ENCODE results near the gene TNFRSF1B.

TNFRSF1B gene

DNA sequence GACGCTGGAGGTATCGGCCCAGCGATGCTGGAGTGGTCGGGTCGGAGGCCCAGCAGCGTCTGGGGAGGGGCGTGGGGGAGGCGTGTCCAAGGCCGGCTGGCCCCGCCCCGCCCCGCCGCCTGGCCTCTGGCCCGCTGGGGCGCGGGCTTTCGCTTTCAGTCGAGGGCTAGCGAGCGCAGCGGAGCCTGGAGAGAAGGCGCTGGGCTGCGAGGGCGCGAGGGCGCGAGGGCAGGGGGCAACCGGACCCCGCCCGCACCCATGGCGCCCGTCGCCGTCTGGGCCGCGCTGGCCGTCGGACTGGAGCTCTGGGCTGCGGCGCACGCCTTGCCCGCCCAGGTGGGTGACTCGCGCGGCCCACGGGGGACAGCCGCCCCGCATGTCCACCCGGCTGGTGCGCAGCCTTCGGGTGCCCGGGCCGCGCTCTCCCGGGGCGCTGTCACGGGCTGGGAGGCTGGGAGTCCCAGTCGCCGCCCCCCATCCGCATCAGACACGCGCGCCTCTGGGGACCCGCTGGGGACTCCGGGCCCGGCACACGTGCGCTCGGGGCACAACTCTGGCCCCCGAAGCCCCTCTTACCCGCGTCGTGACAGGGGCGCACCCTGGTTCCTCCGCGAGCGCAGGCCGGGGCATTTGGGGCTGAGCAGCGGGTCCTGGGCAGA lies at the start of gene TNFRSF1B:
TSS of gene TNFRSF1B (plus strand) at position 158 of the 659 bp plus-strand sequence. CDS start at position 259, 101 bp downstream.
- DNase-seq (ENCODE audit: extremely low spot score, insufficient read length, low read depth) (peak; percentile 75), FAIRE-seq (peak; percentile 92)

DNA sequence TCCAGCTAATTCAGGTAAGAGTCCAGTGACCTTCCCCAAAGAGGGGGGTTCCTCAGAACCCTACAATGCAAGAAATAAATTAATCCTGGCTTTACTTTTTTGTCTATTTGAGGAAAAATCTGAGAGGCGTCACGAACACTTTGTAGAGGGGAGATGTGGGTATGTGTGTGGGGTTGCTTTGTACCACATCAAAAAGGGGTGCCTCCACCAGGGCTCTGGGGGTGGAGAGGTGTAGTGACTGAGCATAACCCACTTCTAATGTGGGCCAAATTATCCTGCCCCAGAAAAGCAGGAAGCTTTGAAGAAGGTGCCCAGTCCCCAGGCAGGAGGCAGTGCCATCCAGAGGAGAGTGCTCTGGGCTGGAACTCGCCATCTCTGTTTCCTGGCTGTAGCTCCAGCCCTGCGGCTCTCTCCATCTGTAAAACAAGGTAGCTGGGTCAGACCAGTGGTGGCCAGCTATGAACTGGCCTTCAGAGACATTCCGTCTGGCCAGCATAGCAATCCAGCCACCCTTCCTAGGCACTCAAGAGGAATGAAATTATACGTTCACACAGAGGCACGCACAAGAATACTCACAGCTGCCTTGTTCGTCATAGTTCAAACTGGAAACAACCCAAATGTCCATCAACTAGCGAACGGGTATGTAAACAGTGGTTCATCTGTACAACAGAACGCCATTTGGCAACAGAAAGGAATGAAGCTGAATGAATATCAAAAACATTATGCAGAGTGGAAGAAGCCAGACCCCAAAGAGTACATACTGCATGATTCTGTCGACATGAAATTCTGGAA lies 45.4 kb upstream of the TNFRSF1B start:
- FAIRE-seq (peak; percentile 33), DNase-seq (ENCODE audit: extremely low spot score, insufficient read length, low read depth) (no peak)

DNA sequence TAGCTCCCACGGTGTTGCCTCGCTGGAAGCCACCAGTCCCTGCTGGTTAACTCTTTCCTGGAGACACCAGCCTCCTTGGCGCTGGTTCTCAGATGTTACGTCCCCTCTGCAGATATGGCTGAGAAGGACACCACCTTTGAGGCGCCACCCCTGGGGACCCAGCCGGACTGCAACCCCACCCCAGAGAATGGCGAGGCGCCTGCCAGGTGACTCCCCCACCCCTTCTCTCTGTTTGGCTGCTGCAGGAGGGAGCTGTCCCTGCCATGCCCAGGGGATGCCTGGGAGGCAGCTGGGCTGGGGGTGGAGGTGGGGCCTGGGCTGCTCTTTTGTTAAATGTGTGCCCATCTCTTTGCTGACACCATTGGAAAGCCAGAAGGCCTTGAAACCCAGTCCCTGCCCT lies 43.6 kb upstream of the TNFRSF1B start:
- FAIRE-seq (no peak), DNase-seq (ENCODE audit: extremely low spot score, insufficient read length, low read depth) (no peak)

DNA sequence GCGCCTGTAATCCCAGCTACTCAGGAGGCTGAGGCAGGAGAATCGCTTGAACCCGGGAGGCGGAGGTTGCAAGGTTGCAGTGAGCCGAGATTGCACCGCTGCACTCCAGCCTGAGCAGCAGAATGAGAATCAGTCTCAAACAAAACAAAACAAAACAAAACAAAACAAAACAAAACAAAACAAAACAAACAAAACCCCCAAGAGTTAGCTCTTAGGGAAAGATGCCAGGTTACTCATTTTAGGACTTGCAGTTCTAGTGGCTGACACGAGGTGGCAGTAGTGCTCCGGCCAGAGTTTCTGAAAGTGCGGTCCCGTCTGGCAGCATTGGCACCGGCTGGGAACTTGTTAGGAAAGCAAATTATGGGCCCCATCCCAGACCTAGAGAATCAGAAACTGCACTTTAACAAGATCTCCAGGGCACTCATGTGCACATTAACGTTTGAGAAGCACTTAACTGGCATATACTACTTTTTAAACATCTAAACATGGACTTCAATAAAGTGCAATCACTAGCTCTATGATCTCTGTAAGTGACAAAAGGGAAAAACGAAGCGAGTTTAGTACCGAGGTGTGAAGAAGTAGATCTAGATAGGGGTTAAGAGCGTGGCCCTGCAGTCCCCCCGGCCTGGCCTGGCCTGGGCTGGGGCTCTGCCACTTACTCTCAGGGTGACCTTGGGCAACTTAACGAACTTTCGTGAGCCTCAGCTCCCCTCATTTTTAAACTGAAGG lies 41.9 kb upstream of the TNFRSF1B start:
- FAIRE-seq (peak; percentile 95), DNase-seq (ENCODE audit: extremely low spot score, insufficient read length, low read depth) (no peak)

DNA sequence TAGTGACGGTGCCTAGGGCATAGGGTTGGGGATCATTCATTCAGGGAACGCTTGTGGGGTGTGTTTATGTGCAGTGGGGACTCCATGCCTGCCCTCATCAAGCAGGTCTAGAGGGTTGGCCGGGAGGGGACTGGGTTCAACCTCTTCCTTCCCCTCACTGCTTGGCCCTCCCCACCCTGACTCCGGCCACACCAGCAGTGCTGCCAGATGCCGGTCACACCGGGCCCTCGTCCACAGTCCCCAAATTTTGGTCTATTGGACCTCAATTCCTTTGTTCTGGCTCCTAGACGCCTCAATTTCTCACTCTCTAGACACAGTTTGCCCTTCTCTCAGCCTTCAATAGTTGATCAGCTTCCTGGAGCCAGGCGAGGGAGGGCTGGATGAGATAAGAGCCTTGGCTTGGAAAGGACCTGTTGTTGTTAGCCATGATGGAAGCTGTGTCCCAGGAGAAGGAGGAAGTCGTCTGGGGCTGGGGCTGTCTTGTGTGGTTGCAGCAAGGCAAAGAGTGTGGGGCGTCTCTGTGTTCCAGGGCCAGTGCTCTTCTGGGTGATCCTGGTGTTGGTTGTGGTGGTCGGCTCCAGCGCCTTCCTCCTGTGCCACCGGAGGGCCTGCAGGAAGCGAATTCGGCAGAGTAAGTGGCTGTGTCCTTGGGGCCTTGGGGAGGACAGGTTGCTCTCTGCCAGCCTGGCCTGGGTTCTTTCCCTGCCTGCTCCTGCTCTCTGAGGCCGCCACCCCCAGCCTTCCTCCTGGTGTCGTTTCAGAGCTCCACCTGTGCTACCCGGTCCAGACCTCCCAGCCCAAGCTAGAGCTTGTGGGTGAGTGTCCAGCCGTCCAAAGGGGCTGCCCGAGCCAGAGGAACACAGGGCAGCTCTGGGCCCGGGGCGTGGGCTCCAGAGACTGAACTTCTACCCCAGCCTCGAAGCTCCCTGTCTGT lies 41.1 kb upstream of the TNFRSF1B start:
- FAIRE-seq (no peak), DNase-seq (ENCODE audit: extremely low spot score, insufficient read length, low read depth) (no peak)

- FAIRE-seq, result no peak
- no peak for DNase-seq (ENCODE audit: extremely low spot score, insufficient read length, low read depth)
Observed at GRCh38 chr1:12126781-12127180, 40.0 kb upstream of the TNFRSF1B start.

- DNase-seq (ENCODE audit: extremely low spot score, insufficient read length, low read depth) (no peak), FAIRE-seq (no peak)
Observed at GRCh38 chr1:12127206-12127810, 39.5 kb upstream of the TNFRSF1B start.

DNA sequence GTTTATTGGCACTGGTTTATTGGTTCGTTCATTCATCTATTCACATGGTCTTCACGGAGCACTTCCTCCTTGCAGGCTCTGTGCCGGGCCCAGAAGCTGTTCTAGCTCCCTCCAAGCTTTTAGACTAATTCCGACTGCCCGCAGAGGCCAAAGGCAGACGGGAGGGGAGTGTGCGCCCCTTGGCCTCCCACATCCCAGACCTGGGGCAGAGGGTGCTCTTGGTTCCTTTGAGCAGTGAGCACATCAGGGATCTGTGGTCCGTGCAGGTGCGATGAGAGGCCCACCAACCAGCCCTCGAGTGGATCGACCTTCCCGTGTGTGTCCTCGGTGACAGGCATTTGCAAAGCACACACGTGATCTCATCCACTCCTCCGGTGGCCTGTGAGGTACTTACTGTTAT lies 38.7 kb upstream of the TNFRSF1B start:
- FAIRE-seq, result no peak
- no peak for DNase-seq (ENCODE audit: extremely low spot score, insufficient read length, low read depth)

- FAIRE-seq (no peak), DNase-seq (ENCODE audit: extremely low spot score, insufficient read length, low read depth) (no peak)
Observed at GRCh38 chr1:12129624-12130023, 37.2 kb upstream of the TNFRSF1B start.

DNA sequence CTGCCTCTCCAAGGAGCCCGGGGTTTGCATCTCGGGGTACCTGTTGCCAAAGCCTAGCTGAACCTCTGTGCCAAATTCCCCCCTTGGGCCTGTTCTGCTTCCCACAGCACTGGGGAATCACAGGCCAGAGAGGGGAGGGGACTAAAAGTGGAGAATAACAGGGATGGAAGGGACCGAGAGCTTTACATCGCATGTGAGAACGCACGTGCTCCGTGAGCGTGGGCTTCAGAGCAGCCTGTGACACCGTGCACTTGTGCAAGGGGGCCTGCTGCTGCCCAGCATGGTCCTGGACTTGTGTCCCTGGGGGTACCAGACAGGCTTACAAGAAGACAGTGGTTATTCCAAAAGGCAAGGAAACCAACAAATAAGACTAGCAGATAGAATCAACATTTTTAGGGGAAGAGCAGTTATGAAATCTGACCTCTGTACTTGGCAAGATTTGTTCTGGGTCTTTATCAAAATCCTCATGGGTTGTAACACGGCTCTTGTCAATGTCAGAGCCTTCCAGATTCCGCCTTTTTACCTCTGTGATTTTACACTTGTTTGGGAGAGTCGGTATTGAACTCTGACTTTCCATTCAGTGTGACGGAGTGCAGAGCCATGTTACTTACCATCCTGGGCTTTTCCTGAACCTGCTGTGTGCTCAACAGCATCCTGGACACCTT lies 36.2 kb upstream of the TNFRSF1B start:
- no peak for FAIRE-seq
- DNase-seq (ENCODE audit: extremely low spot score, insufficient read length, low read depth), result no peak

DNA sequence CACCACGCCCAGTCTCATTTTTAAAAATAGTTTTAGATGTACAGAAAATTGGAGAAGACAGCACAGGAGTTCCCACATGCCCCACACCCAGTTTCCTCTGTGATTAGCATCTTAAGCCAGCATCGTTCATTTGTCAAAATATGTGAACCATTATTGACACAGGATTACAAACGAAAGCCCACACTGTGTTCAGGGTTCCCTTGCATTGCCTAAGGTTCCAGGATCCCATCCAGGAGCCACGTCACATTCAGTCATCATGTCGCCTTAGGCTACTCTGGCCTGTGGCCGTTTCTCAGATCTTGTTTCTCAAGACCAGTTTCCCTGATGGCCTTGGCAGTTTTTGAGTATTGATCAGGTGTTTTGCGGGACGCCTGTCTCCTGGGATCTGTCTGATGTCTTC lies 34.7 kb upstream of the TNFRSF1B start:
- no peak for DNase-seq (ENCODE audit: extremely low spot score, insufficient read length, low read depth)
- no peak for FAIRE-seq

- no peak for FAIRE-seq
- no peak for DNase-seq (ENCODE audit: extremely low spot score, insufficient read length, low read depth)
Observed at GRCh38 chr1:12134716-12135115, 32.1 kb upstream of the TNFRSF1B start.

DNA sequence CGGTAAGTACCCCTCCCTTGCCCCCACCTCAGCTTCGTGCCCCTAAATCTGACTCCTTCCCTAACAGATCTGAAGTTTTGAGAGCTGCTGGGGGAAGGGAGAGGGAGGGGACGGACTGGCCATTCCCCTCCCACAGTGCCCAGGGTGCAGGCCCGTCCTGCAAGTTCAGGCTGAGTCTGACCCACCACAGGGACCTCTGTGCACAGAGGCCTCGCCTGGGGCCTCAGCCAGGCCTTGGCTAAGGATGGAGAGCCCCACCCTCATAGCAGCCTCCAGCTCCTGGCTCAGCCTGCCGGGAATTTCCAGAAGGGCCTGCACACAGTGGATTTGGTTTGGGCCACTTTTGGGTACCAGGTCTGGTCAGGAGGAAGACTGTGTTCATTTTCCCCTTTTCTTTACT lies 31.2 kb upstream of the TNFRSF1B start:
- DNase-seq (ENCODE audit: extremely low spot score, insufficient read length, low read depth) (no peak), FAIRE-seq (no peak)

DNA sequence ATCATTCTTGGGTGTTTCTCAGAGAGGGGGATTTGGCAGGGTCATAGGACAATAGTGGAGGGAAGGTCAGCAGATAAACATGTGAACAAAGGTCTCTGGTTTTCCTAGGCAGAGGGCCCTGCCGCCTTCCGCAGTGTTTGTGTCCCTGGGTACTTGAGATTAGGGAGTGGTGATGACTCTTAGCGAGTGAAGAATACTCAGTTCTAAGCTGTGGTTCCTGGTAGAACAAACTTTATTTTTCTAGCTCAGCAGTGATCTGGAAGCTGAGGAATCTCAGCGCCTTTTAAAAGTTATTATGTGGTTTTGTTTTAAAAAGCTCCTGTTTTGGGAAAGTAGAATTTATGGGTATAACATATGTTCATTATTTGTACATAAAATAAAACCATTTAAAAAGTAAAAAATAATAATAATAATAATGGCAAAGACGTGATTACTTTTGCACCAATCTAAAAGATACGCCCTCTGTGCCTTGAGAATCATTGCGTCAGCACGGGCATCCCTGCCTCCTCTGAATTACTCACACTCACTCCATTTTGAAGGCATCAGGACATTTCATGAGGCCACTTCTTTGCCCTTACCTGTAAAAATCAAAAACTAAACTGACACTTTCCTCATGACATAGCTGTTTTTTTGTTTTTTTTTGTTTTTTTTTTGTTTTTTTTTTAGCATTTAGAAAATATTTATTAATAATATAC lies 29.7 kb upstream of the TNFRSF1B start:
- no peak for FAIRE-seq

GRCh38 chr1:12138196-12139168 lies 28.3 kb upstream of the TNFRSF1B start:
- no peak for FAIRE-seq
- no peak for DNase-seq (ENCODE audit: extremely low spot score, insufficient read length, low read depth)

More for the DNA sequence above, 29.7 kb upstream of the TNFRSF1B start:
- DNase-seq (ENCODE audit: extremely low spot score, insufficient read length, low read depth), result no peak

- FAIRE-seq (no peak), DNase-seq (ENCODE audit: extremely low spot score, insufficient read length, low read depth) (no peak)
Observed at GRCh38 chr1:12140016-12140415, 26.8 kb upstream of the TNFRSF1B start.

- FAIRE-seq (no peak), DNase-seq (ENCODE audit: extremely low spot score, insufficient read length, low read depth) (no peak)
Observed at GRCh38 chr1:12140515-12141162, 26.2 kb upstream of the TNFRSF1B start.
